Measurements from ENCODE around the gene LTF.
"Not testable (repeated sequence)": the region's sequence is repeated elsewhere in the genome, so short reads cannot be mapped to it uniquely, and the experiment has no call there.

The LTF gene

GRCh38 chr3:46411271-46411670, 53.4 kb downstream of the LTF start:
- no peaks in the 10 kb centered on the region for H3K36me3 ChIP-seq (ENCODE audit: control insufficient read depth, insufficient read depth, low read length)
- peaks cover 18% of the 10 kb centered on the region for H3K4me1 ChIP-seq (ENCODE audit: control insufficient read depth, insufficient read depth, low read length)
- H3K9me3 ChIP-seq (ENCODE audit: control insufficient read depth, low read length) = no peaks in the 10 kb centered on the region
- H3K27me3 ChIP-seq (ENCODE audit: control insufficient read depth, insufficient read depth, low read length) = no peaks in the 10 kb centered on the region
- H3K4me3 ChIP-seq (ENCODE audit: low read length) = no peak overlapping the region
- no peak overlapping the region for H3K9ac ChIP-seq (ENCODE audit: low read length)

- peaks cover 21% of the 10 kb centered on the region for H3K4me1 ChIP-seq (ENCODE audit: control insufficient read depth, insufficient read depth, low read length)
- no peak overlapping the region for H3K4me3 ChIP-seq (ENCODE audit: low read length)
- no peaks in the 10 kb centered on the region for H3K36me3 ChIP-seq (ENCODE audit: control insufficient read depth, insufficient read depth, low read length)
- no peak overlapping the region for H3K9ac ChIP-seq (ENCODE audit: low read length)
- no peaks in the 10 kb centered on the region for H3K27me3 ChIP-seq (ENCODE audit: control insufficient read depth, insufficient read depth, low read length)
- H3K9me3 ChIP-seq (ENCODE audit: control insufficient read depth, low read length) = no peaks in the 10 kb centered on the region
Measured at GRCh38 chr3:46410669-46411068, 54.0 kb downstream of the LTF start.

GRCh38 chr3:46409739-46410489, 54.8 kb downstream of the LTF start:
- Histone ChIP-seq H3K9me3 (ENCODE audit: control insufficient read depth, low read length) (no peaks in the 10 kb centered on the region), H3K4me3 (ENCODE audit: low read length) (no peak overlapping the region), H3K36me3 (ENCODE audit: control insufficient read depth, insufficient read depth, low read length) (no peaks in the 10 kb centered on the region), H3K27me3 (ENCODE audit: control insufficient read depth, insufficient read depth, low read length) (no peaks in the 10 kb centered on the region), H3K4me1 (ENCODE audit: control insufficient read depth, insufficient read depth, low read length) (peaks cover 28% of the 10 kb centered on the region), H3K9ac (ENCODE audit: low read length) (no peak overlapping the region)

- Histone ChIP-seq H3K27me3 (ENCODE audit: control insufficient read depth, insufficient read depth, low read length) (no peaks in the 10 kb centered on the region), H3K4me1 (ENCODE audit: control insufficient read depth, insufficient read depth, low read length) (peaks cover 34% of the 10 kb centered on the region), H3K36me3 (ENCODE audit: control insufficient read depth, insufficient read depth, low read length) (no peaks in the 10 kb centered on the region), H3K9ac (ENCODE audit: low read length) (no peak overlapping the region), H3K4me3 (ENCODE audit: low read length) (no peak overlapping the region), H3K9me3 (ENCODE audit: control insufficient read depth, low read length) (no peaks in the 10 kb centered on the region)
Measured at GRCh38 chr3:46408853-46409252, 55.9 kb downstream of the LTF start.

GRCh38 chr3:46407970-46408369, 56.7 kb downstream of the LTF start:
- no peaks in the 10 kb centered on the region for H3K9me3 ChIP-seq (ENCODE audit: control insufficient read depth, low read length)
- peaks cover 34% of the 10 kb centered on the region for H3K4me1 ChIP-seq (ENCODE audit: control insufficient read depth, insufficient read depth, low read length)
- peak overlapping the region; percentile 56 for H3K4me3 ChIP-seq (ENCODE audit: low read length)
- H3K27me3 ChIP-seq (ENCODE audit: control insufficient read depth, insufficient read depth, low read length) = no peaks in the 10 kb centered on the region
- H3K9ac ChIP-seq (ENCODE audit: low read length) = peak overlapping the region; percentile 79
- no peaks in the 10 kb centered on the region for H3K36me3 ChIP-seq (ENCODE audit: control insufficient read depth, insufficient read depth, low read length)

GRCh38 chr3:46406788-46407611, 57.7 kb downstream of the LTF start, which contains the start of the genes CCR5AS and CCRL2:
CCR5AS (minus strand) TSS chr3:46407066.
CCRL2 (plus strand) TSS chr3:46407259; CDS start chr3:46408080, 821 bp downstream.
- H3K36me3 ChIP-seq (ENCODE audit: control insufficient read depth, insufficient read depth, low read length) = no peaks in the 10 kb centered on the region
- no peaks in the 10 kb centered on the region for H3K9me3 ChIP-seq (ENCODE audit: control insufficient read depth, low read length)
- peak within 1 kb of the TSS; percentile 56 for H3K4me3 ChIP-seq (ENCODE audit: low read length)
- H3K4me1 ChIP-seq (ENCODE audit: control insufficient read depth, insufficient read depth, low read length) = peaks cover 34% of the 10 kb centered on the region
- peak within 1 kb of the TSS; percentile 79 for H3K9ac ChIP-seq (ENCODE audit: low read length)
- no peaks in the 10 kb centered on the region for H3K27me3 ChIP-seq (ENCODE audit: control insufficient read depth, insufficient read depth, low read length)

GRCh38 chr3:46406443-46406787, 58.3 kb downstream of the LTF start:
- Histone ChIP-seq H3K9me3 (ENCODE audit: control insufficient read depth, low read length) (no peaks in the 10 kb centered on the region), H3K9ac (ENCODE audit: low read length) (peak overlapping the region; percentile 79), H3K36me3 (ENCODE audit: control insufficient read depth, insufficient read depth, low read length) (no peaks in the 10 kb centered on the region), H3K27me3 (ENCODE audit: control insufficient read depth, insufficient read depth, low read length) (no peaks in the 10 kb centered on the region), H3K4me1 (ENCODE audit: control insufficient read depth, insufficient read depth, low read length) (peaks cover 34% of the 10 kb centered on the region), H3K4me3 (ENCODE audit: low read length) (peak overlapping the region; percentile 56)

GRCh38 chr3:46405301-46406019, 59.2 kb downstream of the LTF start:
- peaks cover 34% of the 10 kb centered on the region for H3K4me1 ChIP-seq (ENCODE audit: control insufficient read depth, insufficient read depth, low read length)
- no peaks in the 10 kb centered on the region for H3K36me3 ChIP-seq (ENCODE audit: control insufficient read depth, insufficient read depth, low read length)
- no peaks in the 10 kb centered on the region for H3K9me3 ChIP-seq (ENCODE audit: control insufficient read depth, low read length)
- peak overlapping the region; percentile 29 for H3K4me3 ChIP-seq (ENCODE audit: low read length)
- H3K27me3 ChIP-seq (ENCODE audit: control insufficient read depth, insufficient read depth, low read length) = no peaks in the 10 kb centered on the region
- H3K9ac ChIP-seq (ENCODE audit: low read length) = peak overlapping the region; percentile 65

GRCh38 chr3:46402902-46403301, 61.8 kb downstream of the LTF start:
- H3K36me3 ChIP-seq (ENCODE audit: control insufficient read depth, insufficient read depth, low read length); H3K4me3 ChIP-seq (ENCODE audit: low read length); H3K9ac ChIP-seq (ENCODE audit: low read length); H3K27me3 ChIP-seq (ENCODE audit: control insufficient read depth, insufficient read depth, low read length); H3K9me3 ChIP-seq (ENCODE audit: control insufficient read depth, low read length): not testable (repeated sequence)
- H3K4me1 ChIP-seq (ENCODE audit: control insufficient read depth, insufficient read depth, low read length) = peaks cover 30% of the 10 kb centered on the region

- H3K36me3 ChIP-seq (ENCODE audit: control insufficient read depth, insufficient read depth, low read length) = no peaks in the 10 kb centered on the region
- no peak overlapping the region for H3K4me3 ChIP-seq (ENCODE audit: low read length)
- peaks cover 23% of the 10 kb centered on the region for H3K4me1 ChIP-seq (ENCODE audit: control insufficient read depth, insufficient read depth, low read length)
- H3K9me3 ChIP-seq (ENCODE audit: control insufficient read depth, low read length) = no peaks in the 10 kb centered on the region
- H3K9ac ChIP-seq (ENCODE audit: low read length) = no peak overlapping the region
- no peaks in the 10 kb centered on the region for H3K27me3 ChIP-seq (ENCODE audit: control insufficient read depth, insufficient read depth, low read length)
Measured at GRCh38 chr3:46401579-46401978, 63.1 kb downstream of the LTF start.

- Histone ChIP-seq H3K9ac (ENCODE audit: low read length) (no peak overlapping the region), H3K4me3 (ENCODE audit: low read length) (no peak overlapping the region), H3K9me3 (ENCODE audit: control insufficient read depth, low read length) (no peaks in the 10 kb centered on the region), H3K4me1 (ENCODE audit: control insufficient read depth, insufficient read depth, low read length) (peaks cover 15% of the 10 kb centered on the region), H3K36me3 (ENCODE audit: control insufficient read depth, insufficient read depth, low read length) (no peaks in the 10 kb centered on the region), H3K27me3 (ENCODE audit: control insufficient read depth, insufficient read depth, low read length) (no peaks in the 10 kb centered on the region)
Measured at GRCh38 chr3:46400846-46401245, 63.9 kb downstream of the LTF start.

All from mucosa of stomach (tissue), 1 donor.